ENCODE measurements around the gene MGLL.

DNA sequence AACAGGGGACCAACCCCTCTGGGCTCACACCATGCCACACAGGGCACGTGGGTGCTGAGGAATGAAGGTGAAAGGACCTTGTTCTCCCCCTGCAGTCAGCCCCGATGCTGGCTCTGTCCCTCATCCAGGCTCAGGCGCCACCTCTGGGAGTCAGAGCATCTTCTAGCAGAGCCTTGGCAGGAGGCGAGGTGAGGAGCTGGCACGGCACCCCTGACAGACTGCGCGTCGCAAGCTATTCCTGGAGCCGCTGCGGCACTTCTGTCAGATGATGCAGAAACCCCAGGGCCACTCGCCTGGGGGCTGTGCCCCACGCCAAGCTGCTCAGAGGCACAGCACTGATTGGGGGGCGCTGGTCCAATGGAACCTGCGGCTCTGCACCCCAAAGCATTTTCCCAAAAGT lies 62.0 kb downstream of the MGLL start:
- no peak for TF ChIP-seq CTCF (IDR thresholded peaks at IDR 0.05)
- no peak for TF ChIP-seq EP300 (IDR thresholded peaks at IDR 0.05)
